ENCODE results near the gene AGBL4. TPM values are rescaled to one million over a fixed set of nuclear protein-coding genes. Genes with fewer than 3 reads are reported as not detected.

The AGBL4 gene
- total RNA-seq, 1 experiment from 2014 or later: not detected

GRCh38 chr1:49864581-49864980 is 159.2 kb downstream of the AGBL4 start:
- H2AFZ ChIP-seq (ENCODE audit: low read depth, low read length, poor library complexity, severe bottlenecking): no peak overlapping the region
- no peaks in the 10 kb centered on the region for H3K9me2 ChIP-seq (ENCODE audit: insufficient read depth)
- H3K4me1 ChIP-seq (ENCODE audit: control insufficient read depth in 1 of 2, insufficient read depth in 2 of 2, low read length in 2 of 2): no peaks in the 10 kb centered on the region
- H3K79me2 ChIP-seq (ENCODE audit: insufficient read depth, low read length): no peaks in the 10 kb centered on the region
- BruUV-seq (replicated peaks): no TSS peak
- peaks cover 0 to 4% of the 10 kb centered on the region in 2 experiments; a peak in 2 of 4 replicates for H3K9me3 ChIP-seq (ENCODE audit: control insufficient read depth in 1 of 2, insufficient read depth in 1 of 2, low read depth in 1 of 2, low read length in 2 of 2)
- no peaks in the 10 kb centered on the region for H4K20me1 ChIP-seq (ENCODE audit: insufficient read depth)
- H3K27me3 ChIP-seq (ENCODE audit: insufficient read depth, low read length): no peaks in the 10 kb centered on the region
- H3K36me3 ChIP-seq (ENCODE audit: control insufficient read depth in 1 of 2, insufficient read depth in 2 of 2, low read length in 2 of 2): no peaks in the 10 kb centered on the region
- ATAC-seq (no peak), DNase-seq (ENCODE audit: low read depth, low spot score) (no peak)
- CTCF ChIA-PET: no interaction called here
- POLR2A ChIA-PET: no interaction called here
- H3K27ac ChIP-seq (ENCODE audit: low read depth, low read length): no peak overlapping the region
- no peak for TF ChIP-seq REST (IDR thresholded peaks at IDR 0.05; ENCODE audit: low read depth)
- TF ChIP-seq POLR2AphosphoS5 (IDR thresholded peaks at IDR 0.05; ENCODE audit: low read depth, low read length): no peak
- TF ChIP-seq EZH2 (IDR thresholded peaks at IDR 0.05): no peak
- TF ChIP-seq FOSL1 (IDR thresholded peaks at IDR 0.05; ENCODE audit: low read depth): no peak
- no peak for TF ChIP-seq EZH2phosphoT487 (IDR thresholded peaks at IDR 0.05; ENCODE audit: borderline replicate concordance)
- TF ChIP-seq EGR1 (IDR thresholded peaks at IDR 0.05; ENCODE audit: low read depth): no peak
- TF ChIP-seq CEBPB (IDR thresholded peaks at IDR 0.05; ENCODE audit: low read depth): no peak
- TF ChIP-seq JUND (IDR thresholded peaks at IDR 0.05): no peak
- no peak for TF ChIP-seq YY1 (IDR thresholded peaks at IDR 0.05; ENCODE audit: extremely low read depth, insufficient replicate concordance, low read depth, low read length)
- H3K4me3 ChIP-seq (replicated peaks in 1 of 2; ENCODE audit: low read depth in 1 of 2, low read length in 2 of 2): no peak overlapping the region
- RAD21 ChIA-PET (ENCODE audit: low non-redundant PET in 1 of 2, low total read pairs in 2 of 2, uncharacterized antibody in 2 of 2, unreplicated experiment in 2 of 2): no interaction called here
- intact Hi-C loops (cut with micrococcal nuclease): no loop called here
- no peak overlapping the region for H3K4me2 ChIP-seq (ENCODE audit: low read length)
- no peak overlapping the region for H3K9ac ChIP-seq (ENCODE audit: low read length)

Data from HCT116 (cell line).